H1 (cell line): Measurements from ENCODE around the gene RCBTB2.

Experiments
- CTCF ChIP-seq, 3 experiments: IDR thresholded peaks; 1 replicate in 2 of 3; 2 replicates in 1 of 3; pipeline versions ENCODE4 v1.5.1 to v1.6.1; 2011; ENCODE audit warnings: low read length in 3 of 3, mild to moderate bottlenecking in 3 of 3, inconsistent platforms in 2 of 3, low read depth in 1 of 3, moderate library complexity in 1 of 3; ENCODE audit not compliant: insufficient read depth in 1 of 3; ENCODE audit errors: control extremely low read depth in 1 of 3
- EP300 ChIP-seq, 2 experiments: IDR thresholded peaks; 1 replicate in 1 of 2; 2 replicates in 1 of 2; pipeline ENCODE4 v1.6.1; 2011 to 2012; ENCODE audit warnings: low read depth in 2 of 2, low read length in 2 of 2, mild to moderate bottlenecking in 2 of 2, borderline replicate concordance in 1 of 2, inconsistent platforms in 1 of 2, moderate library complexity in 1 of 2
- EZH2 ChIP-seq: fragments of 200-600 bp; sonication (generic); IDR thresholded peaks from 2 replicates; pipeline ENCODE4 v1.7.1; 2012; ENCODE audit warnings: low read depth, mild to moderate bottlenecking, moderate library complexity, low read length, inconsistent platforms; ENCODE audit not compliant: severe bottlenecking
- FOSL1 ChIP-seq: IDR thresholded peaks from 2 replicates; pipeline ENCODE4 v1.6.1; 2011; ENCODE audit warnings: mild to moderate bottlenecking, low read depth, low read length, moderate library complexity; ENCODE audit not compliant: insufficient read depth
- JUN ChIP-seq: IDR thresholded peaks from 2 replicates; pipeline ENCODE4 v1.6.1; 2011; ENCODE audit warnings: low read depth, mild to moderate bottlenecking, improper control_type of control experiment, low read length
- JUND ChIP-seq: IDR thresholded peaks from 2 replicates; pipeline ENCODE4 v1.6.1; 2011; ENCODE audit warnings: mild to moderate bottlenecking, improper control_type of control experiment, low read length
- MAX ChIP-seq: IDR thresholded peaks from 2 replicates; pipeline ENCODE4 v1.6.1; 2012; ENCODE audit warnings: inconsistent platforms
- POLR2A ChIP-seq, 2 experiments: IDR thresholded peaks; 1 replicate in 1 of 2; 2 replicates in 1 of 2; pipeline ENCODE4 v1.6.1; 2011; ENCODE audit warnings: low read depth in 2 of 2, low read length in 2 of 2, mild to moderate bottlenecking in 2 of 2; ENCODE audit errors: control extremely low read depth in 1 of 2
- POLR2AphosphoS5 ChIP-seq: IDR thresholded peaks from 2 replicates; pipeline ENCODE4 v1.6.1; 2011; ENCODE audit warnings: low read depth, low read length
- RAD21 ChIP-seq, 2 experiments: IDR thresholded peaks in 1 of 2; conservative IDR thresholded peaks in 1 of 2; 2 replicates each; pipeline ENCODE4 v1.6.1; 2011; ENCODE audit warnings: low read depth in 2 of 2, low read length in 2 of 2, improper control_type of control experiment in 1 of 2, inconsistent platforms in 1 of 2, mild to moderate bottlenecking in 1 of 2, moderate library complexity in 1 of 2
- ZNF274 ChIP-seq: IDR thresholded peaks from 2 replicates; pipeline ENCODE4 v1.7.0; 2012; ENCODE audit warnings: low read length, borderline replicate concordance; ENCODE audit errors: extremely low read depth

- TF ChIP-seq JUND = no peak
- no peak for TF ChIP-seq FOSL1
- no peak for TF ChIP-seq RAD21 (IDR thresholded peaks at IDR 0.05 in 1 of 2, conservative IDR thresholded peaks at IDR 0.05 in 1 of 2; ENCODE audit: low read depth in 2 of 2, low read length in 2 of 2)
- TF ChIP-seq ZNF274 = no peak
- no peak for TF ChIP-seq MAX
- no peak for TF ChIP-seq JUN
- TF ChIP-seq CTCF (IDR thresholded peaks at IDR 0.05; ENCODE audit: control extremely low read depth in 1 of 3, insufficient read depth in 1 of 3, low read depth in 1 of 3, low read length in 3 of 3) = no peak
- TF ChIP-seq POLR2AphosphoS5 = no peak
- TF ChIP-seq EP300 (IDR thresholded peaks at IDR 0.05; ENCODE audit: borderline replicate concordance in 1 of 2, low read depth in 2 of 2, low read length in 2 of 2) = no peak
- TF ChIP-seq EZH2 = no peak
- no peak for TF ChIP-seq POLR2A (IDR thresholded peaks at IDR 0.05; ENCODE audit: control extremely low read depth in 1 of 2, low read depth in 2 of 2, low read length in 2 of 2)
These were observed 18.4 kb upstream of the RCBTB2 start for GRCh38 chr13:48551329-48551728.
